Activated naive CD4-positive, alpha-beta T cell treated with anti-CD3 and anti-CD28 coated beads, Interleukin-2, amount 50 U/mL, for 24 hours (primary cell): ENCODE results near the gene AGAP3.

Source experiments
- H3K27ac Mint-ChIP-seq: one replicate; pipeline ENCODE4 v1.8.0; 2021; ENCODE audit warnings: mild to moderate bottlenecking, mixed read lengths
- H3K27me3 Mint-ChIP-seq: one replicate; pipeline ENCODE4 v1.8.0; 2021; ENCODE audit warnings: mixed read lengths
- H3K36me3 Mint-ChIP-seq: one replicate; pipeline ENCODE4 v1.8.0; 2021; ENCODE audit warnings: mixed read lengths
- H3K4me1 Mint-ChIP-seq: one replicate; pipeline ENCODE4 v1.8.0; 2021; ENCODE audit warnings: mixed read lengths
- H3K4me3 Mint-ChIP-seq: one replicate; pipeline ENCODE4 v1.8.0; 2021; ENCODE audit warnings: mild to moderate bottlenecking, mixed read lengths
- H3K9me3 Mint-ChIP-seq: one replicate; pipeline ENCODE4 v1.8.0; 2021; ENCODE audit warnings: mixed read lengths

AGAP3 gene

DNA sequence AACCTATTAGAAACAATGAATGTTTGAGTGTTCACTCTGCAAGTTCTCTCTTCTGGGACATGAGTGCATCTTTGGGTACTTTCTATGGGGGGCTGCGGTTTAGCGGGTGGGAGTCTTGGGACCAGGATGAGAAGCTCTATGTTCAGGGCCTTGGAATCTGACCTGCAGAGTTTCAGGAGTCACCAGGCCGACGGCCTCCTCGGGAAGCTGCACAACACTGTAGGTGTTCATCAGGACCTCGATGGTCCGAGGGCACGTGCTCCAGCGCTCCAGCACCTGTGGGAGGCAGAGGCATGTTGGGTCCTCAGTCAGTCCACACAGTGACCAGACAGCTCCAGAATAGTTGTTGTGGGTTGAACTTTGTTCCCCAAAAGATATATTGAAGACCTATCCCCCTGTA is 90.1 kb downstream of the AGAP3 start:
- Mint-ChIP-seq H3K36me3 (no peaks in the 10 kb centered on the region), H3K4me3 (no peak overlapping the region), H3K4me1 (peaks cover 9% of the 10 kb centered on the region), H3K27ac (no peak overlapping the region), H3K27me3 (peaks cover 14% of the 10 kb centered on the region), H3K9me3 (no peaks in the 10 kb centered on the region)

DNA sequence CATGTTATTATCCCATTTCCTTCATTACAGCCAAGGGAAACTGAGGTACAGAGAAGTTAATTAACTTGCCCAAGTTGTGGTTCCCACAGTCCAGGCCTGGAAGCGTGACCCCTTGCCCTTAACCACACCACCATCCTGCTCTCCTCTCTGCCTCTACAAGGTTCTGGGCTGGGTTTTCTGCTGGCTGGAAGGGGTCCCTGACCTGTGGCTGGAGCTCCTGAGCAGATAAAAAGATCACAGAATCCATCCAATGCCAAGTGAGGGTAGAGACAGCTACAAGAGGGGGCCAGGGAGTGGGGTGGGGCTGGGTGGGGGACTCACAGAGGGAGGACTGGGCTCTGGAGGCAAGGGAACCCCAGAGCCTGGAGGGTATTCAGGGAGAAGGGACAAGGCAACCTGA is 91.0 kb downstream of the AGAP3 start:
- Mint-ChIP-seq H3K4me3 (no peak overlapping the region), H3K9me3 (no peaks in the 10 kb centered on the region)

DNA sequence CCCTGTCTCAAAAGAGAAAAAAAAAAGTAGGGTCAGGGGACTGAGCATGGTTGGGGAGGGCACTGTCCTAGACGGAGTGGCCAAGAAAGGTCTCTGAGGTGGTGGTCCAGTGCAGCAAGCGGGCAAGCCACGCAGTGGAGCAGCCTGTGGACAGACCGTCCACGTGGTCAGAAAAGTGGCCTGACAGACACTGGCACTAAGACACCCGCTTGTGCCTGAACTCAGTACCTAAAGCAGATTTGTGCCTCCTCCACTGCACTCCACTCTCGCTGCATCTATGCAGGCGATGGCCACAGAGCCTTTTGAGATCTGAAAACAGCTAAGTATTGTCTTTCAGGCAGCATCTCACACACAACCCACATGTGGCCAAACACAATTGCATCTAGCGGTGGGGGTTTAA is 92.0 kb downstream of the AGAP3 start:
- no peaks in the 10 kb centered on the region for H3K9me3 Mint-ChIP-seq
- no peaks in the 10 kb centered on the region for H3K36me3 Mint-ChIP-seq
- peaks cover 6% of the 10 kb centered on the region for H3K27me3 Mint-ChIP-seq
- no peak overlapping the region for H3K4me3 Mint-ChIP-seq
- H3K4me1 Mint-ChIP-seq: no peaks in the 10 kb centered on the region
- H3K27ac Mint-ChIP-seq: no peak overlapping the region

More for the DNA sequence above, 91.0 kb downstream of the AGAP3 start:
- peaks cover 7% of the 10 kb centered on the region for H3K4me1 Mint-ChIP-seq
- no peaks in the 10 kb centered on the region for H3K36me3 Mint-ChIP-seq
- H3K27ac Mint-ChIP-seq: no peak overlapping the region
- peaks cover 13% of the 10 kb centered on the region for H3K27me3 Mint-ChIP-seq

DNA sequence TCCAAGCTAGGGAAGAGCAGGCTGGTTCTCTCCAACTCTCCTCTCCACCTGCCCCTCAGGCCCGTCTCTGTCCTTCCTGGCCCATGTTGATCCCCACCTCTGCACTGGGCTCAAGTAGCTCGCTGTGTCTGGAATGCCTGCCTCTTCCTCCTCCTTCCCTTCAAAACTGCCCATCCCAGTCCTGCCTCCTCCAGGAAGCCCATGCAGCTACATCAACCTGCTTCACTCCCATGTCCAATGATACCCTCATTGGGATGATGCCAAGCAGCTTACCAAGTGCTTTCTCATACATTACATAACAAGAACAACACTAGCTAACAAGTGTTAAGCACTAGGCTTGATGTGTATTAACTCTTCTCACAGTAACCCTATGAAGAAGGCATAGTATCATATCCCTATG is 92.6 kb downstream of the AGAP3 start:
- no peaks in the 10 kb centered on the region for H3K9me3 Mint-ChIP-seq
- no peak overlapping the region for H3K4me3 Mint-ChIP-seq
- H3K27me3 Mint-ChIP-seq: peaks cover 1% of the 10 kb centered on the region
- H3K27ac Mint-ChIP-seq: no peak overlapping the region
- no peaks in the 10 kb centered on the region for H3K36me3 Mint-ChIP-seq
- H3K4me1 Mint-ChIP-seq: no peaks in the 10 kb centered on the region

DNA sequence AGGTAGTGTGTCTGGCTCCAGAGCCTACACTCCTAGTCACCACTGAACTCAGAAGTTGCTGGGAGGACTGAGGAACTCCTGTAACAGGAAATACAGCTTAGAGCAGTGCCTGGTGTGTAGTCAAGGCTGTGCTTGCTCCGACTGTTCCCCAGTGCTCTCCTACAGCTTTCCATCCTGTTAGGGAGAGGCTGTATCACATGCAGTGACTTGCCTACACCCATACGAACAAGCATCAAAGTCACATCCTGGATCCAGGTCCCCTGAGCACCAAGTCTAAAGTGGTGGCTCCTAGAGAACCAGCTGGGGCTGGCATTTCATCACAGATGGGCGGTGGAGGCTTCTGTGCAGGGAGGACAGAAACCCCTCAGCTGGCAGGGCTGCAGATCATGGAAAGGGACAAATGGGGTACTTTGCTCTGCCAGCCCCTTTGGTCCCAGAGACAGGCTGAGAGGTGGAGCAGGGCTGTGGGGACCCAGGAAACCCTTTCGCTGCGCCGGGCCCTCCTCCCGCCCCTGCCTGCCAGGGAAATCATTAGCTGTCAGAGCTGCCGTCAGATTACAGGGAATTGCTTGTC is 93.1 kb downstream of the AGAP3 start:
- no peak overlapping the region for H3K27ac Mint-ChIP-seq
- H3K27me3 Mint-ChIP-seq: peaks cover 1% of the 10 kb centered on the region
- no peak overlapping the region for H3K4me3 Mint-ChIP-seq
- H3K36me3 Mint-ChIP-seq: no peaks in the 10 kb centered on the region
- no peaks in the 10 kb centered on the region for H3K4me1 Mint-ChIP-seq
- H3K9me3 Mint-ChIP-seq: no peaks in the 10 kb centered on the region

DNA sequence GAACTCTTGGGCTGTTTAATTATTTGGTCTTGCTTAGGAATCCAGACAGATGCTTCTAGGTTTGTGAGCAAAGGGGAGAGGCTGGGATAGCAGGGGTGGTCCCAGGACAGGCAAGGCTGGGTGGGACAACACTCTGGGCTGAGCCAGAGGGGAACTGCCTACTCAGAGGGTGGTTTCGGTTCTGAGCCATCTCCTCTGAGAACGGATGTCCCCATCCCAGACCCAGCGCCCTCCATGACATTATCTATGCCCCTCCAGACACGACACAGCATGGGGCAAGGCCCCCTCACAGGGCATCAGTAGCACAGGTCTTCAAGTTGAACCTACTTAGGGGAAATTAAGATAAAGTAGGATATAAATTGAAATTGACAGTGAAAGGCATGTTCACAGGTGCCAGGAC is 93.7 kb downstream of the AGAP3 start:
- no peaks in the 10 kb centered on the region for H3K4me1 Mint-ChIP-seq
- no peak overlapping the region for H3K27ac Mint-ChIP-seq
- peaks cover 1% of the 10 kb centered on the region for H3K27me3 Mint-ChIP-seq
- H3K9me3 Mint-ChIP-seq: no peaks in the 10 kb centered on the region
- H3K36me3 Mint-ChIP-seq: no peaks in the 10 kb centered on the region
- no peak overlapping the region for H3K4me3 Mint-ChIP-seq

DNA sequence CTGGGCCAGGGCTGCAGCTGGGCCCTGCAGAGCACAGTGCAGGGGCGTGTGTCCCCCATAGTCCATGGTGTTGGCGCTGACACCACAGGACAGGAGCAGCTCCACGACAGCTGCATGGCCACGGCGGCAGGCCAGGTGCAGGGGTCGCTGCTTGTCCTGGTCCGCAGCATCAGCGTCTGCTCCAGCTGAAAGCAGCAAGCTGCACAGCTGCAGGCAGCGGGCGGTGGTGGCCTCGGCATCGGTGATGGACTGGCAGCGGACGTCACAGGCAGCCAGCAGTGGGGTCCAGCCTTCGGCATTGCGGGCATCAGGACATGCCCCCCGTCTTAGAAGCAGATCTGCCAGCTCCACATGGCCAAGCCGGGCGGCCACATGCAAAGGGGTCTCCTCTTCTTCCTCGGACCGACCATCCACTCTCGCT is 94.7 kb downstream of the AGAP3 start:
- Mint-ChIP-seq H3K4me3 (no peak overlapping the region), H3K27me3 (peaks cover 1% of the 10 kb centered on the region), H3K4me1 (no peaks in the 10 kb centered on the region), H3K27ac (no peak overlapping the region), H3K9me3 (no peaks in the 10 kb centered on the region), H3K36me3 (no peaks in the 10 kb centered on the region)

DNA sequence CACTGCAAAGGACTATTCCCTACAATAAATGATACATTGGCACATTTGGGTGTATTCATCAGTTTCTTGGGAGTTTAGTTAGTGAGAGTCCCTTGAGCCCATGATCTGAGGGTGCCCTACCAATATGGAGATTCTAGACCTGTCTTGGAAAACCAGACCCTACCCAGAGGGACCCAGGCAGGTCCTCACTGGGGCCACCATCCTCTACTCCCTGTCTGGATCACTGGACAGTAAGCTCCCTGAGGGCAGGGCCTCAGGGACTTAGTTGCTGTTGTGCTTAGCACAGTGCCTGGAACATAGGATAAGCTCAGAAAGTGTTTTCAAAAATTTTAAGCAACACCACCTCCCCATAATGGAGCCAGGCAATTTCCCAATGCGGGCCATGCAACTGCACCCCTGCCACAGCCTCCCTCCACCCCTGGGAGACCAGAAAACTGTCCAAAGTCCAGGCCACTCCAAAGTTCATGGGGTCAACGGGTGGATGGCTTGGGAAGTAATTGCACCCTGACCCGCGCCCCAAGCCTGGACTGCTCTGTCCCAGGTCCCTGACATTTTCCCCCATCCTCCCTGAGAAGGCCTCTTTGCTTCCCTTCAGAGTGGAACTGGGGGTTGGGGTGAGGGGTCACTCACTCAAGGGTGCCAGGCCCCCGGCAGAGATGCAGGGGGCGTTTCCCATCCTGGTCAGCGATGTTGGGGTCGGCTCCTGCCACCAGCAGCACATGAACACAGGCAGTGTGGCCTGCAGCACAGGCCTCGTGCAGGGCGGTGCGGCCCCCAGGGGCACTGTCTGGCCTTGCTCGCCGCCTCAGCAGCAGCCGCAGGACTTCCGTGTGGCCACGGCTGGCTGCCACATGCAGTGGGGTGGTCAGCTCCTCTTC is 99.7 kb downstream of the AGAP3 start:
- Mint-ChIP-seq H3K27me3 (peaks cover 2% of the 10 kb centered on the region), H3K4me3 (no peak overlapping the region)

DNA sequence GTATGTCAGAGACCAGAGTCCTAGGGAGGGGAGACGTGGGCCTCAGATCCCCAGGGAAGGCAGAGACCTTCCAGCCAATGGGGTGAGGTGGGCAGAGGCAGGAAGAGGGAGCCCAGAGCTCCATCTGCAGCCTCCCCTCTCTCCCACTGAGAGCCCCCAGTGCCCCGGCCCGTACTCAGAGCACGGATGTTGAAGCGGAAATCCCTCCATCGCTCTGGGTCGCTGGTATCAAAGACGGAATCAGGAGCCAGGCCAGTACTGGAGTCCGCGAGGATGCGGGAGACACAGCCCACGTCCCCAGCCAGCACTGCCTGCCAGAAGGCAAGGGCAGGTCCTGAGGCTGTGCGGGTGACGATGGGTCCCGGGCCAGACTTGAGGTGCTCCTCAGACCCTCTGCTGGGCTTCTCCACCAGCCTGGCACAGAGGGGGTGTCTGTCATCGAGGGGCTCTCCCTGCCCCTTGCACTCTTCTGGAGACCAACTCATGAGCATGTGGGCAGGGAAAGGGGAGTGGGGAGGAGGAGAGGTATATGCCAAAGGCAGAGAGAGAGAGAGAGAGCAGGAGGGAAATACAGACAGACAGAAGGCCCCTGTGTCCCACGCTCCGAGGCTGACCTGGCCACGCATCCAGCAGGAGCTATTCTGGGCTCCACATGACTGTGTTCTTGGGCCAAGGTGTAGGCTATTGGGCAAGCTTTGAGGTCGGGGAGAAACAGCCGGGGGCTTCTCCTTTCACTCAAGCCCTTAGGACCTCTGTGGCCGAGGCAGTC is 100.5 kb downstream of the AGAP3 start, which contains the start of gene ASB10:
Gene ASB10 (minus strand): TSS at position 611 of the 769 bp plus-strand sequence. CDS start 120 bp downstream, at position 491.
- Mint-ChIP-seq H3K27me3 (peaks cover 2% of the 10 kb centered on the region), H3K27ac (no peak within 1 kb of the TSS), H3K4me1 (no peaks in the 10 kb centered on the region), H3K4me3 (no peak within 1 kb of the TSS), H3K36me3 (no peaks in the 10 kb centered on the region), H3K9me3 (no peaks in the 10 kb centered on the region)

More for the DNA sequence above, 99.7 kb downstream of the AGAP3 start:
- no peaks in the 10 kb centered on the region for H3K36me3 Mint-ChIP-seq
- no peak overlapping the region for H3K27ac Mint-ChIP-seq
- no peaks in the 10 kb centered on the region for H3K4me1 Mint-ChIP-seq
- H3K9me3 Mint-ChIP-seq: no peaks in the 10 kb centered on the region

DNA sequence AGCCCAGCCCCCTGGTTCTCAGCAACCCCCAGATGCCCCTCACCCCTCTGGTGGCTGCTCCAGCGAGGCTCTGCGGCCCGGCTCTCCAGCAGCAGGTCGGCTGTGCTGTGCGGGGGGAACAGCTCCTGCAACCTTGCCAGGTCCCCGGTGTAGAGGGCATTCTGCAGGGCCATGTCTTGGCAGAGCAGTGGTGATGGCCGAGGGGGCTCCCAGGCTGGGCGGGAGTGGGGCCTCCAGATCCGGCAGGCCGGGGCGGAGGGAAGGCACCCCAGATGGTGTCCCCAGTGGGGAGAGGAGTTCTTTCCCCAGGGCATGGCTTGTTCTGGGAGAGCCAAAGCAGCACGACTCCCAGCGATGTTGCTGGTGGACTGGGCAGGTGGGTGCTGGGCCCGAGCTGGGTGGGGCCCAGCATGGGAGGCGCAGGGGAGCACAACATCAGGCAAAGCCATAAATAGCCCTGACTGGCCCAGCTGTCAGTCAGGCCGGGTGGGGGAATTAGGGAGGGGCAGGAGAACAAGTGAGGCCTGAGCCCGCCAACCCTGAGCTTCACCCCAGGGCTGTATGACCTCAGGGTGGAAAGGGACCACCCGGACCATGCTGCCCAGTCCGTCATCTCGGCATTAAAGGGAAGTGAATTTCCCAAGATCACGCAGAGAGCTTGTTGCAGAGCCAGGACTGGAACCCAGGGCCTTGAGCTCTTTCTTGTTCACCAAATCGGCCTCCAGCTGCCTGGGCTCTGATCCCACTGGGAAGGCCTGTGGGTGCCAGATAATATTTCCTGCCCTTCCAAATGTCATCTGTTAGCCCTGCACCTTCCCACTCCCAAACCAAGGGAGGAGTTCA is 101.4 kb downstream of the AGAP3 start:
- Mint-ChIP-seq H3K9me3 (no peaks in the 10 kb centered on the region), H3K4me1 (no peaks in the 10 kb centered on the region), H3K27ac (no peak overlapping the region), H3K4me3 (no peak overlapping the region), H3K36me3 (no peaks in the 10 kb centered on the region), H3K27me3 (peaks cover 2% of the 10 kb centered on the region)

DNA sequence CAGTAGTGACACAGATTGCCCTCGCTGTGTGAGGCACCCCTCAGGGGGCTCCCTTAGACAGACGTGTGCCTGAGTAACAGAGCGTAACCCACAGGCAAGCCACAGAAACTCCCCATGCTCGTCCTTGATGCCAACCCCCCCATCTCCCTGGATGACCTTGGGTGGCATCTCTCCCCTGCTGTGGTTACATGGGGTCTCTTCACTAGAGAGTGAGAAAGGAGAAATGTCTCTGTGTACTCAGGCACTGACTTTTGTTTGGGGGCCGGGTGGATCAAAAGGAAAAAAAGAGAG is 101.9 kb downstream of the AGAP3 start:
- Mint-ChIP-seq H3K9me3 (no peaks in the 10 kb centered on the region), H3K4me3 (no peak overlapping the region)

DNA sequence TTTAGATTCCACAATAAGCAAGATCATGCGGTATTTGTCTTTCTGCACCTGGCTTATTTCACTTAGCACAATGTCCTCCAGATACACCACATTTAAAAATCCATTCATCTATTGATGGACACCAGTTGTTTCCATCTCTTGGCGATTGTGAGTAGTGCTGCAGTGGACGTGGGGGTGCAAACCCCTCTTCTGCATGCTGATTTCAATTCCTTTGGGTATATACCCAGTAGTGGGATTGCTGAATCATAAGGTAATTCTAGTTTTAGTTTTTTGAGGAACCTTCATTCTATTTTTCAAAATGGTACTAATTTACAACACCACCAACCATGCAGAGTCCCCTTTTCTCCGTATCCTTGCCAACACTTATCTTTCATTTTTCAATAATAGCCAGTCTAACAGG is 102.8 kb downstream of the AGAP3 start:
- Mint-ChIP-seq H3K4me1 (no peaks in the 10 kb centered on the region), H3K27ac (no peak overlapping the region), H3K9me3 (no peaks in the 10 kb centered on the region), H3K36me3 (no peaks in the 10 kb centered on the region), H3K4me3 (no peak overlapping the region), H3K27me3 (peaks cover 2% of the 10 kb centered on the region)

More for the DNA sequence above, 101.9 kb downstream of the AGAP3 start:
- Mint-ChIP-seq H3K27me3 (peaks cover 2% of the 10 kb centered on the region), H3K27ac (no peak overlapping the region), H3K36me3 (no peaks in the 10 kb centered on the region), H3K4me1 (no peaks in the 10 kb centered on the region)

DNA sequence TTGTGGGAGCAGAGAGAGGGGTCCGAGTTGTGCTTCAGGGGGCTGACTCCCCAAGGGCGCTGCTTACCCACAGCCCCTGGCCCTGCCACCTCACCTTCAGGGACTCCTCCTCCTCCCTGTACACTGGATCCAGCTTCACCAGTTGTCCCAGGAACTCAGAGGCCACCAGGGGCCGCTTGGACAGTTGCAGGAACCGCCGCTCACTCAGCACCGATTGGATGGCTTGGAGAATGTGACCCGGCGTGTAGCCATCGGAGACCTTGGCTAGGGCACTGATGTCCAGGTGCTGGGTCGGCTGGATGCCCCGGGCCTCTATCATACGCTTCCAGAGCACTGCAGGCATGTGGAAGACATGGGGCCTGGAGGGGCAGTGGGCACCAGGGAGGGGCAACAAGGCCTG is 105.3 kb downstream of the AGAP3 start:
- H3K4me1 Mint-ChIP-seq: no peaks in the 10 kb centered on the region
- H3K36me3 Mint-ChIP-seq: no peaks in the 10 kb centered on the region
- H3K9me3 Mint-ChIP-seq: no peaks in the 10 kb centered on the region
- peaks cover 7% of the 10 kb centered on the region for H3K27me3 Mint-ChIP-seq
- H3K27ac Mint-ChIP-seq: no peak overlapping the region
- H3K4me3 Mint-ChIP-seq: no peak overlapping the region

DNA sequence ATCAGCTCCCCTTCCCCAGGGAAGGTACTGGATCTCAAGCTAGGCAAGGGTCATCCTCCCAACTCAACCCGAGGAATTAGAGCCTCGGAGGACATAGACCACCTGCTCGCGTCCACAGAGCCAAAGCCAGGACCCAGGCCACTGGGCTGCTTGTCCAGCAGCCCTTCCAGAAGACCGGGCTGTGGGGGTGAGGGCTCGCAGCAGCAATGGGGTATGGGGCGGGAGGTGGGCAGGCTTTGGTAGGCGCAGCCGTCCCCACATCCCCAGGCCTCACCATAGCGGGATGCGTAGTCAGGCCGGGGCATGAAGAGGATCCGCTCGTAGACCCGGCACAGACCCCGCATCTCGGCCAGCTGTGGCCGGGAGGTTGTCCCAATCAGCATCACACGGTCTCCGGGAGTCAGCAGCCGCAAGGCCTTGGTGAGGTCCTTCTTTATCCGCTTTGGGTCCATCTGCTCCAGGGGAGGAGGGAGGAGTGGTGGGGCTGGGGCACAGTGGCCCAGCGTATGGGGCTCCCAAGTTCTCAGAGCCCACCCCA is 105.8 kb downstream of the AGAP3 start:
- H3K36me3 Mint-ChIP-seq: no peaks in the 10 kb centered on the region
- peaks cover 7% of the 10 kb centered on the region for H3K27me3 Mint-ChIP-seq
- no peaks in the 10 kb centered on the region for H3K9me3 Mint-ChIP-seq
- H3K4me3 Mint-ChIP-seq: no peak overlapping the region
- H3K27ac Mint-ChIP-seq: no peak overlapping the region
- H3K4me1 Mint-ChIP-seq: no peaks in the 10 kb centered on the region
